ENCODE measurements around the gene SNED1. TPM values are rescaled to one million over a fixed set of nuclear protein-coding genes. Genes with fewer than 3 reads are reported as not detected.

Gene SNED1
- total RNA-seq, 4 donors from 2014 or later, result 18.5 to 87.1 (median 21.9) TPM

DNA sequence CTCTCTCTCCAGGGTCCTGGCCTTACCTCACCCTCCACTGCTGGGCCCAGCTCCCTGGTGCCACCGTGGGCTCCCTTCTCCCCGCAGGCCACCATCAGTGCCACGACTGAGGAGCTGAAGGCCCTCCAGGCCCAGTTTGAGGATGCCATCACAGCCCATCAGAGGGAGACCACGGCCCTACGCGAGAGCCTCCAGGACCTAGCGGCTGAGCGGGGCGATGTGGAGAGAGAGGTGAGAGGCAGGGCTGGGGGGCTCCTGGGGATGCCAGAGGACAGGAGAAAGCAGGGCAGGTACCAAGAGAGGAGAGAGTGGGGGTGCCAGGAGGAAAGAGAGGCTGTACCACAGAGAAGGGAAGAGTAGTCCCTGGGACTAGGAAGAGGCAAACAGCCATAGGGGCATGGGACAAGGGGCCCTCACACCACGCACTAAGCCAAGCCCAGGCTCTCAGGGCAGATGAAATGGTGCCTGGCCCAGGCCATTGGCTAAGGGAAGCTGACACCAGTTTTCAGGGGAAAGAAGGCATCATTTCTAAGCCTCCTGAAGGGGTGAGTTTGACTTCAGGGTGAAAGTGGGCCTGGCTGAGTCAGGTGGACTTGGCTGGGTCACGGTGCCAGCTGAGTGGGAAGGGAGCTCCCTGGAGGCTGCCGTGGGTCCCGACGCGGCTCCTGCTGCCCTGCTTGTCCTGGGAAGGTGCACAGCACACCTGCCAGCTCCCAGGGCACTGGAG, 39.0 kb upstream of the SNED1 start:
- Histone ChIP-seq H3K4me1 (peaks cover 6 to 35% of the 10 kb centered on the region in 2 donors), H3K4me3 (no peak overlapping the region), H3K27me3 (no peaks in the 10 kb centered on the region), H3K36me3 (no peaks in the 10 kb centered on the region), H3K27ac (peak overlapping the region; percentile 69 to 86), H3K9me3 (no peaks in the 10 kb centered on the region)
- peak in 1 of 2 donors; percentile 22 for DNase-seq
- intact Hi-C loops (cut with DNase I; ENCODE audit: low total_unique reads), result no loop called here
- TF ChIP-seq, protein P1, sequence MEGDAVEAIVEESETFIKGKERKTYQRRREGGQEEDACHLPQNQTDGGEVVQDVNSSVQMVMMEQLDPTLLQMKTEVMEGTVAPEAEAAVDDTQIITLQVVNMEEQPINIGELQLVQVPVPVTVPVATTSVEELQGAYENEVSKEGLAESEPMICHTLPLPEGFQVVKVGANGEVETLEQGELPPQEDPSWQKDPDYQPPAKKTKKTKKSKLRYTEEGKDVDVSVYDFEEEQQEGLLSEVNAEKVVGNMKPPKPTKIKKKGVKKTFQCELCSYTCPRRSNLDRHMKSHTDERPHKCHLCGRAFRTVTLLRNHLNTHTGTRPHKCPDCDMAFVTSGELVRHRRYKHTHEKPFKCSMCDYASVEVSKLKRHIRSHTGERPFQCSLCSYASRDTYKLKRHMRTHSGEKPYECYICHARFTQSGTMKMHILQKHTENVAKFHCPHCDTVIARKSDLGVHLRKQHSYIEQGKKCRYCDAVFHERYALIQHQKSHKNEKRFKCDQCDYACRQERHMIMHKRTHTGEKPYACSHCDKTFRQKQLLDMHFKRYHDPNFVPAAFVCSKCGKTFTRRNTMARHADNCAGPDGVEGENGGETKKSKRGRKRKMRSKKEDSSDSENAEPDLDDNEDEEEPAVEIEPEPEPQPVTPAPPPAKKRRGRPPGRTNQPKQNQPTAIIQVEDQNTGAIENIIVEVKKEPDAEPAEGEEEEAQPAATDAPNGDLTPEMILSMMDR (IDR thresholded peaks at IDR 0.05), result no peak
- TF ChIP-seq POLR2A (IDR thresholded peaks at IDR 0.05), result no peak

DNA sequence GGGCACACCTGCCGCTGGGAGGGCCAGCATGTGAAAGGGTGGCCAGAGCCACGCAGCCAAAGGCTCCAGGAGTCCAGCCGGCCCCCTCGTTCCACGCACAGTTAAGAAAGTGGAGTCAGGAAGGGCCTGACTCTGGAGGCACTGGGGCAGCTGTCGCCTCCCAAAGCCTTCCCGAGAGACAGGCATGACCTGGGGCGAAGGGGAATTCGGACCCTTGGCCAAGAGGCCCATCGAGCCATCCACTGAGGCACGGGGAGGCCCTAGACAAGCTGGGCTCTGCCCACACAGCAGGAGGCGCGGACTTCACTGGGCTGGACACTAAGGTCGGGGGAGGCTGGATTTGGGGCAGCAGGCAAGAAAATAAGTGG, 38.5 kb upstream of the SNED1 start:
- Histone ChIP-seq H3K27ac (peak overlapping the region; percentile 69 to 86), H3K4me3 (no peak overlapping the region), H3K9me3 (no peaks in the 10 kb centered on the region), H3K36me3 (no peaks in the 10 kb centered on the region), H3K4me1 (peaks cover 6 to 35% of the 10 kb centered on the region in 2 donors), H3K27me3 (no peaks in the 10 kb centered on the region)
- DNase-seq, result no peak
- intact Hi-C loops (cut with DNase I; ENCODE audit: low total_unique reads), result no loop called here
- TF ChIP-seq, protein P1 (IDR thresholded peaks at IDR 0.05), result no peak
- no peak for TF ChIP-seq POLR2A (IDR thresholded peaks at IDR 0.05)

DNA sequence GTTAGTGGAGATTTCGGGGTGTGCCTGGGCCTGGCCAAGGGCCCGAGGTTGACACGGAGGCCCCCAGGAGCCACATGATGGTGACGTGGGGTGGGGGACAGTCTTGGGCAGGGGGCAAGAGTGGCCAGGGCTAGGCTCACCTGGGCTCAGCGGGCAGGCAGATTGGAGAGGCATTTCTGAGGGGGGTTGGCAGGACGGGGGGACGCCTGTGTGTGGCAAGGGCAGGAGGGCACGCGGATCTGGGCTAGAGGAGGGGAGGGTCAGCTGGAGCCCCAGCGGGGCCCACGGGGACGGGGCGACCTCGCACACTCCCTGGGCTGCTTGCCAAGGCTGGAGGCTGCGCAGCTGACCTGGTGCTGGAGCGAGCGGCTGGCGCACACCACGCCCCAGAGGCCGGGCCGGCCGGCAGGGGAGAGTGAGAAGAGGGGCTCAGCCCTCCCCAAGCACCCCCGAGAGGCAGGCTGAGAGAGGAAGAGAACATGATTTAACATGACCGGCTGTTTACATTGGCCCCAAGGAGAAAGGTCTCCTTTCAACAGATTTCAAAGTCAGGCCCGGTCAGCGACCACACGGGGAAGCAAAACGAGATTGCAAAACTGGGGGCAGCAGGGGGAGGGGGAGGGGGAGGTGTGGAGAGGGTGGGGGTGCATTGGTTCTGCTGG, 38.0 kb upstream of the SNED1 start:
- Histone ChIP-seq H3K27ac (peak overlapping the region; percentile 69 to 86), H3K27me3 (no peaks in the 10 kb centered on the region), H3K4me1 (peaks cover 6 to 35% of the 10 kb centered on the region in 2 donors), H3K36me3 (no peaks in the 10 kb centered on the region), H3K4me3 (no peak overlapping the region), H3K9me3 (no peaks in the 10 kb centered on the region)
- TF ChIP-seq POLR2A (IDR thresholded peaks at IDR 0.05), result no peak
- TF ChIP-seq, protein P1 (IDR thresholded peaks at IDR 0.05), result peak in 1 of 4 experiments; percentile 40
- peak; percentile 78 to 79 for DNase-seq
- intact Hi-C loops (cut with DNase I; ENCODE audit: low total_unique reads), result no loop called here

DNA sequence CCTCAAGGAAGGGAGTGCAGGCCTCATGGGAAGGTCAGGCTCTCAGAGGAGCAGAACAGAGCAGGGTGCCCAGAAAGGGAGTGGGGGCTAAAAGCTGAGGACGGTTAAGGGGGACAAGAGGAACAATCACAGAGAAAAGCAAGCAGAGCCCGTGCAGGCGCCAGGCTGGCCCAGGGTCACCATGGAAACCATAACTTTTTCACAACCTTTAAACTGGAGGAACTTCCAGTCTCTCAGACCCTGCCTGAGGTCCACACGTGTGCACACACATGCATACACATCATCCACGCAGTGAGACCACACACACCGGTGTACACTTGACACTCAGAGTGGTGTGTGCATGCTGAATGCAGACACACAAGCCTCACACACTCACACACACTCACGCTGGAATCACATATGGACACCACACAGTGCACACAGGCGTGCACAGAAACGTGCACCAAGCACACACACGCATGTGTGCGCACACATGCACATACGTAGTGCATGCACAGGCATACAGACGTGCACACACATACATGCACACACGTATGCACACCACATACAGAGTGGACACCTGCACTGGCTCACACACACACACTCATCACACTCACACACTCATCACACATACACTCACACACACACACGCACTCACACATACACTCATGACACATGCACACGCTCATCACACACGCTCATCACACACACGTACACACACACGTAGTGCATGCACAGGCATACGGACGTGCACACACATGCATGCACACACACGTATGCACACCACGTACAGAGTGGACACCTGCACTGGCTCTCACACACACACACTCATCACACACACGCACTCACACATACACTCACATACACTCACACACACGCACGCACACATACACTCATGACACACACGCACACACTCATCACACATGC, 37.2 kb upstream of the SNED1 start:
- H3K4me3 ChIP-seq, result no peak overlapping the region
- H3K36me3 ChIP-seq, result no peaks in the 10 kb centered on the region
- H3K27ac ChIP-seq, result peak overlapping the region; percentile 69 to 86
- no peaks in the 10 kb centered on the region for H3K9me3 ChIP-seq
- no peaks in the 10 kb centered on the region for H3K27me3 ChIP-seq
- TF ChIP-seq, protein P1 (IDR thresholded peaks at IDR 0.05), result no peak
- no peak for TF ChIP-seq POLR2A (IDR thresholded peaks at IDR 0.05)
- DNase-seq, result no peak
- intact Hi-C loops (cut with DNase I; ENCODE audit: low total_unique reads), result no loop called here
- H3K4me1 ChIP-seq, result peaks cover 6 to 35% of the 10 kb centered on the region in 2 donors
